Measurements from ENCODE around the gene ZBTB18.
A peak's percentile ranks its signal among the peaks of the same experiment; 100 is the strongest.

Gene ZBTB18

DNA sequence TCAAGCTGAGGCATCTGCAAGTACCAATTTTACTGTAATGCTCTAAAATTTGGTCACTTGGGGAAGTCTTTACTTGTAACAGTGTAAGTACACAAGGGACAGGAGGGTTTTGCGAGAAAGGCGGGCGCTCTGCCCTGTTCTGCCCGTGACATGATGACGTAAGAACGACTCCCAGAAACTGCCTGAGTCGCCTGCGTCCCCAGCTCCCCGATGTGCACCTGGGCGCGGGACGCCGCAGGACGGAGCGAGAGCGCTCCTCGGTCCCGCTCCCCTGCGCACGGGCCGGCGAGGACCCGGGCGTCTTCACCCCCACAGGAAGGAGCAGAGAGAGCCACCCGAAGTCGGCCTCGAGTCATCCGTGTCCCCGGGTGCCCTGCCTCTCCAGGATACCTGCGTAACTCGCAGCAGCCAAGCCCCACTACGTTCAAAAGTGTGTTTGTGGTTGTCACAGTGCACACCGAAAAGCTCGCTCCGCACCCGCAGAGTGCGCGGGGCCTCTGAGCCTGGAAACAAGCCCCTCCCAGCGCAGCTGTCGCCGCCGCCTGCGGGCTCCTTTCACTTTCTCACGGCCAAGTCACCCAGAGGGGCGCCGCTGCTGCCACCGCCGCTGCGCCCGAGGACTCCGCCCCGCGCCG, 3.3 kb upstream of the ZBTB18 start:
- H3K4me3 ChIP-seq (ENCODE audit: low read depth, low read length) = peak overlapping the region; percentile 77
- TF ChIP-seq, protein P1, sequence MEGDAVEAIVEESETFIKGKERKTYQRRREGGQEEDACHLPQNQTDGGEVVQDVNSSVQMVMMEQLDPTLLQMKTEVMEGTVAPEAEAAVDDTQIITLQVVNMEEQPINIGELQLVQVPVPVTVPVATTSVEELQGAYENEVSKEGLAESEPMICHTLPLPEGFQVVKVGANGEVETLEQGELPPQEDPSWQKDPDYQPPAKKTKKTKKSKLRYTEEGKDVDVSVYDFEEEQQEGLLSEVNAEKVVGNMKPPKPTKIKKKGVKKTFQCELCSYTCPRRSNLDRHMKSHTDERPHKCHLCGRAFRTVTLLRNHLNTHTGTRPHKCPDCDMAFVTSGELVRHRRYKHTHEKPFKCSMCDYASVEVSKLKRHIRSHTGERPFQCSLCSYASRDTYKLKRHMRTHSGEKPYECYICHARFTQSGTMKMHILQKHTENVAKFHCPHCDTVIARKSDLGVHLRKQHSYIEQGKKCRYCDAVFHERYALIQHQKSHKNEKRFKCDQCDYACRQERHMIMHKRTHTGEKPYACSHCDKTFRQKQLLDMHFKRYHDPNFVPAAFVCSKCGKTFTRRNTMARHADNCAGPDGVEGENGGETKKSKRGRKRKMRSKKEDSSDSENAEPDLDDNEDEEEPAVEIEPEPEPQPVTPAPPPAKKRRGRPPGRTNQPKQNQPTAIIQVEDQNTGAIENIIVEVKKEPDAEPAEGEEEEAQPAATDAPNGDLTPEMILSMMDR (IDR thresholded peaks at IDR 0.05; ENCODE audit: control insufficient read depth, extremely low read depth, insufficient read depth) = no peak
- DNase-seq (ENCODE audit: low read depth) = no peak

DNA sequence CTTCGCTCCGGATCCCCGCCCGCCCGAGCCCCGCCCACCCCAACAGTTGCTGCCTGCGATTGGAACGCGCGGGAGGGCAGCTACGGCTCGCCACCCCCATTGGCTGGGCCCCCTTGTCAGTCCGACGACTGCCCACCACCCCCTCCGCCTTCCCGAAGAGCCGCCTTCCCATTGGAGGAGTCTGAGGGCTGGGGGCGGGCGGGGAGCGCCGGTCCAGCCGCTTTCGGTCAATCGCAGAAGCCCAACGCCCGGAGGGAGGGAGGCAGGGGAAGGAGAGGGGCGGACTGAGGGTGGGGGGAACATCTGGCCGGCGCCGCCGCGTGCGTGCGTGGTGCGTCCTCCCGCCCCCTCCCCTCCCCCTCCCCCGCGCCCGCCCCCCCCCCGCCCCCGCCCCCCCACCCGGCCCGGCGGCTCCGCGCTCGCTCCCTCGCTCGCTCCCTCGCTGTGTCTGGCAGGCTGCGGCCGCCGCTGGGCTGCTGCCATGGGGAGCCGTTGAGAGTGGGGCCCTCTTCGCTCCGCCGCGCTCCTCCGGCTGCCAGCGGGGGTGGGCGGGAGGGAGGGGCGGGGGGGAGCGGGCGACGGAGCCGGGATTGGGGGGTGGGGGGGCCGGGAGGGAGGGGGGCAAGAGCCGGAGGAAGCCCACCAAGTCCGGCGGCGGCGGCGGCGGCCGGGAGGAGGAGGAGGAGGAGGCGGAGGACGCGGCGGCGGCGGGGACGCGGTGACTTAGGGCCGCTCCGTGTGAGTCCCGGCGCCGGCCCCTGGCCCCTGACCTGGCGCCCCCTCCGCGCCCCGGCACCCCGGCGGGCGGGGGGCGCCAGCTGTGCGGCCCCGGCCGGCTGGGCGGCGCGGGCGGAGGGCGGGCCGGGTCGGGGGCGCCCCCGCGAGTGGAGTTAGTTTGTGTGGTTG, 2.6 kb upstream of the ZBTB18 start:
- TF ChIP-seq, protein P1 (IDR thresholded peaks at IDR 0.05; ENCODE audit: control insufficient read depth, extremely low read depth, insufficient read depth) = no peak
- peak overlapping the region; percentile 77 for H3K4me3 ChIP-seq (ENCODE audit: low read depth, low read length)
- peak; percentile 95 for DNase-seq (ENCODE audit: low read depth)

DNA sequence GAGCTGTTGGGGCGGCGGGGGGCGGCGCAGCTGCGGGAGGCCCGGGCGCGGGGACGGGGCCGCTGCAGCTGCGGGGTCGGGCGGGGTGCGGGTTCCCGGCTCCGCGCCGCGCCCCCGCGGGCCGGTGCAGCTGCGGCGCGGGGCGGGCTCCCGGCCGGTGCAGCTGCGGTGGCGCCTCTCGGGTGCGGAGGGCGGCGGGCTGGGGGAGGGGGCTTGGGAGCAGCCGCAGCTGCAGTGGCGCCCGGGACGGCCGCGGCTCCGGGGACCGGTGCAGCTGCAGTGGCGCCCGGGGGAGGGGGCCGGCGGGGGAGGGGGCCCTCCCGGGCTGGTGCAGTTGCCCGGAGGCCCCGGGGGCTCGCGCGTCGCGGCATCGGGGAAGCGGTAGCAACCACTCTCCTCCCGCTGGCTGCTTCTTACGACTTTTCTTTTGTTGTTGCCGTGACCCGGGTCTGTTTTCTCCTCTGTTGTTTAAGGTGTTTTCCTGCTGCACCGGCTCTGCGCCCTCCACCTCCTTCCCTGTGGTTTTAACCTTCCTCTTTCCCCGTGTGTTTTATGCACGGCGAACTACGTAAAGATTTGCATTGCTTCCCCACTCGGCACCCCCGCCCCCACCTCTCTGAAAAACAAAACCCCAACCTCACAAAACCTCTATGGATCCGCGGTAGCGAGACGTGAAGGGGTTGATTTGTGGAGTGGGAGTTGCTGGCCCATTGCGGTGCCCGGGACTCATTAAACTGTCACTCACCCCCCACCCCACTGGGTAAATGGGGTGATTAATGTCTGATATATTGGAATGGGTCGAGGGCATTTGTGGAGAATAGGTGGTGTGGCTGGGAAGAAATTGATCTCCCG, 1.7 kb upstream of the ZBTB18 start:
- no peak for DNase-seq (ENCODE audit: low read depth)
- TF ChIP-seq, protein P1 (IDR thresholded peaks at IDR 0.05; ENCODE audit: control insufficient read depth, extremely low read depth, insufficient read depth) = no peak
- H3K4me3 ChIP-seq (ENCODE audit: low read depth, low read length) = peak overlapping the region; percentile 48

DNA sequence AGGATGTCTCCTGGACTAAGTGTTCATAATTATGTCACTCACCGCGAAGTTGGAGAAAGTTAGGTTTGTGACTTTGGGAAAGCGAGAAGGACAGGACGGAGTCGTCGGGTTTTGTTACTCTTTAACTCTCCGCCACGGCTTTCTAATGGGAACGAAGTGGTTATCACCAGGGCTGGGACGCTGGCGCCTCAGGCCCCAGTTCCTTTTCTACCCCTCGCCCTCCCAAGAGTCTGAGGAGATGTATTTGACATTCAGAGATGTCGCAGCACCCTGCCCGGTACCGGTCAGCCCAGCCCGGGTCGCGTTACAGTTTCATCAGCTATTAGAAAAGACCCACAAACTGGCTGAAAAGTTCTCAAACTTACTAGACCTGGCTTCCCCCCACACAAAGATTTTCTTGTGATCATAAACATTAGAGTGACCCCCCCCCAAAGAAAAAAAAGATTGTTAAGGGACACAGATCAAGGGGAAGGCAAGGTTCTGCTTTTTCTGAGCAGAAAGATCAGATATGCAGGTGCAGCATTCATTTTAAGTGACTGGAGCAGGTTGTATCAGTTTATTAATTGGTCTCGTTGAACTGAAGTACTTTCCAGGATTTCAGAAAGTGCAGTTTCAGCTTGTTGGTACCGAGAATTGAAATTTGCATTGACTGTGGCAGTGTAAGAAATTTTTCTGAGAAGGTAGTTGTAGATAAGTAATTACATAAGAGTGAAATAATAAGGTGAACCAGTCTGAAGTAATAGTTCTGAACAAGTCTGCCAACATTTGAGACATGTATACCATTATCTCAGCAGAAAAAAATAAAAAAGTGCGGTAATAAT, 859 bp upstream of the ZBTB18 start:
- TF ChIP-seq, protein P1 (IDR thresholded peaks at IDR 0.05; ENCODE audit: control insufficient read depth, extremely low read depth, insufficient read depth) = no peak
- no peak for DNase-seq (ENCODE audit: low read depth)
- H3K4me3 ChIP-seq (ENCODE audit: low read depth, low read length) = peak overlapping the region; percentile 48

DNA sequence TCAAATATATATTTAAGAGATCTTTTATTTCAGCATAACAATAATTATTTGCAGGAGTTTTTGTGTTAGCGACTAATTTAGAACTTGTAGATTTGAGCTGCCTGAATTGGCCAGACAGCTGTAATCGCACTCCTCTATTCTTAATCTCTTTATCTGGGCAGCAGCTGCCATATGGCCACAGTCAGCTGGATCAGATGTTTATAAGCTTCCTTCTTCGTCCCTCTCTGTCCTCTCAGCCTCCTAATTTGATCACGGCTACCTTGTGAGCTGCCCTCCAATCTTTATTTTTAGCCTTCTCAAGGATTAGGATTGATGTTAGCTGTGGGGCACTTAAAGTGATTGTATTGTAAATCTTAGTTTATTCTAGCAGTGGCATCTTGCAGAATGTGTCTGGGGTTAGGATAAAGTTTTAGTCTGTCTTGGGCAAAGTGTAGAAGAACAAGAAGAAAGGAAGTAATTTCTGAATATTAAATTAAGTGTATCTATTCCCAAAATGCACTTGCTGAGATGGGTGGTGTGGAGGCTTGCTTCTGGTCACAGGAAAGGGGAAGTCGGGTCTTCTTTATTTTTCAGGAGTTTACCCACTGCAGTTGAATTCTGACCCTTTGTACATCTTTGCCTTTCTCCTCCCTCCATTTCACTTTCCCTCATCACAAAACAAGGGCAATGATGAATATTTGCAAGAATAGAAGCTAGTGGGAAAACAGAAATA, 1.1 kb downstream of the ZBTB18 start:
- DNase-seq (ENCODE audit: low read depth) = no peak
- no peak overlapping the region for H3K4me3 ChIP-seq (ENCODE audit: low read depth, low read length)
- TF ChIP-seq, protein P1 (IDR thresholded peaks at IDR 0.05; ENCODE audit: control insufficient read depth, extremely low read depth, insufficient read depth) = no peak

Measured in LNCaP clone FGC (cell line).